OCI-LY1 (cell line): ENCODE measurements around the gene GVQW3.

Source experiments
- H2AFZ ChIP-seq: fragments of 200-600 bp; sonication (generic), shearing (Covaris generic); 2 replicates; pipeline ENCODE4 v1.6.0; 2014; ENCODE audit warnings: antibody characterized with exemption, mild to moderate bottlenecking, low read length
- H3F3A ChIP-seq: fragments of 200-600 bp; sonication (generic), shearing (Covaris generic); 2 replicates; pipeline ENCODE4 v1.6.0; 2014; ENCODE audit warnings: mild to moderate bottlenecking, antibody characterized with exemption, low read length, moderate library complexity; ENCODE audit not compliant: insufficient read depth
- H3K27ac ChIP-seq: fragments of 200-600 bp; sonication (generic); 2 replicates; pipeline ENCODE4 v1.5.1; 2014; ENCODE audit warnings: low read length, mixed run types, mild to moderate bottlenecking, low read depth; ENCODE audit not compliant: poor library complexity, severe bottlenecking
- H3K27me3 ChIP-seq: fragments of 200-600 bp; sonication (generic); 2 replicates; pipeline ENCODE4 v1.6.0; 2014; ENCODE audit warnings: antibody characterized with exemption, mild to moderate bottlenecking, low read length, moderate library complexity; ENCODE audit not compliant: insufficient read depth
- H3K36me3 ChIP-seq: fragments of 200-600 bp; sonication (generic); 2 replicates; pipeline ENCODE4 v1.6.1; 2014; ENCODE audit warnings: mild to moderate bottlenecking, antibody characterized with exemption, low read length, moderate library complexity, mixed read lengths; ENCODE audit not compliant: insufficient read depth
- H3K4me1 ChIP-seq: fragments of 200-600 bp; sonication (generic); 2 replicates; pipeline ENCODE4 v1.5.1; 2014; ENCODE audit warnings: mild to moderate bottlenecking, low read length, moderate library complexity; ENCODE audit not compliant: insufficient read depth, severe bottlenecking
- H3K4me2 ChIP-seq: fragments of 200-600 bp; sonication (generic), shearing (Covaris generic); 2 replicates; pipeline ENCODE4 v1.6.1; 2014; ENCODE audit warnings: low read length
- H3K4me3 ChIP-seq: fragments of 200-600 bp; sonication (generic); 2 replicates; pipeline ENCODE4 v1.5.1; 2014; ENCODE audit warnings: low read length, low read depth, mild to moderate bottlenecking, mixed read lengths; ENCODE audit not compliant: poor library complexity, severe bottlenecking
- H3K79me2 ChIP-seq: fragments of 200-600 bp; shearing (Covaris generic); 2 replicates; pipeline ENCODE4 v1.6.1; 2016; ENCODE audit warnings: mixed run types, low read length, mixed read lengths; ENCODE audit not compliant: insufficient read depth
- H3K9ac ChIP-seq: fragments of 200-600 bp; sonication (generic), shearing (Covaris generic); 2 replicates; pipeline ENCODE4 v1.6.1; 2014; ENCODE audit warnings: mild to moderate bottlenecking, low read length, mixed read lengths
- H3K9me2 ChIP-seq: fragments of 200-600 bp; sonication (generic), shearing (Covaris generic); 2 replicates; pipeline ENCODE4 v1.6.1; 2014; ENCODE audit warnings: low read depth, mild to moderate bottlenecking, low read length, mixed read lengths
- H3K9me3 ChIP-seq: fragments of 200-600 bp; shearing (Covaris generic); 2 replicates; pipeline ENCODE4 v1.6.1; 2014; ENCODE audit warnings: low read length, mixed read lengths
- H4K20me1 ChIP-seq: fragments of 200-600 bp; sonication (generic), shearing (Covaris generic); 2 replicates; pipeline ENCODE4 v1.6.0; 2016; ENCODE audit warnings: mild to moderate bottlenecking, low read length; ENCODE audit not compliant: insufficient read depth
- CTCF ChIP-seq: fragments of 200-600 bp; sonication (generic), shearing (Covaris generic); IDR thresholded peaks from 2 replicates; pipeline ENCODE4 v1.5.1; 2017; ENCODE audit warnings: mild to moderate bottlenecking, antibody characterized with exemption, low read length, moderate library complexity, mixed read lengths
- EZH2 ChIP-seq: fragments of 200-600 bp; sonication (generic), shearing (Covaris generic); IDR thresholded peaks from 2 replicates; pipeline ENCODE4 v1.8.0; 2017; ENCODE audit warnings: borderline replicate concordance, mixed run types, mild to moderate bottlenecking, antibody characterized with exemption, low read length, moderate library complexity, mixed read lengths

Gene GVQW3

GRCh38 chr11:76362716-76363115 is 18.4 kb upstream of the GVQW3 start:
- TF ChIP-seq EZH2 (no peak), CTCF (no peak)
- Histone ChIP-seq H4K20me1 (no peaks in the 10 kb centered on the region), H3K4me1 (peaks cover 21% of the 10 kb centered on the region), H3K9me3 (no peaks in the 10 kb centered on the region), H3F3A (no peaks in the 10 kb centered on the region), H3K36me3 (peaks cover 54% of the 10 kb centered on the region), H2AFZ (no peak overlapping the region), H3K4me2 (no peak overlapping the region), H3K27ac (no peak overlapping the region), H3K9me2 (no peaks in the 10 kb centered on the region), H3K27me3 (no peaks in the 10 kb centered on the region), H3K4me3 (no peak overlapping the region), H3K79me2 (peaks cover 17% of the 10 kb centered on the region), H3K9ac (no peak overlapping the region)

DNA sequence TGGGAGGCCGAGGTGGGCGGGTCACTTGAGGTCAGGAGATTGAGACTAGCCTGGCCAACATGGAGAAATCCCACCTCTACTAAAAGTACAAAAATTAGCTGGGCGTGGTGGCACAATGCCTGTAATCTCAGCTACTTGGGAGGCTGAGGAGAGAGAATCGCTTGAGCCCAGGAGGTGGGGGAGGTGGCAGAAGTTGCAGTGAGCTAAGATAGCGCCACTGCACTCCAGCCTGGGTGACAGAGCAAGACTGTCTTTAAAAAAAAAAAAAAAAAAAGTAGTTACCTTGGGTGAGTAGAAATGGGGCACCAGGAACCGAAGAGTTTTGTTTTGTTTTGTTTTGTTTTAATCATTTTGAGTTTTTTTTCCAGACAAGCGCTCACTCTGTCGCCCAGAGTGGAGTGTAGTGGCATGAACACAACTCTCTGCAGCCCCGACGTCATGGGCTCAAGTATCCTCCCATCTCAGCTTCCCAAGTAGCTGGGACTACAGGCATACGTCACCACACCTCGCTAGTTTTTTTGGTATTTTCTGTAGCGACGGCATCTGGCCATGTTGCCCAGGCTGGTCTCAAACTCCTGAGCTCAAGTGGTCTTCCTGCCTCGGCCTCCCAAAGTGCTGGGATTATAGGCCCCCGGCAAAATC is 16.0 kb upstream of the GVQW3 start:
- no peak overlapping the region for H3K4me3 ChIP-seq
- no peak overlapping the region for H2AFZ ChIP-seq
- no peaks in the 10 kb centered on the region for H3K27me3 ChIP-seq
- H3K4me1 ChIP-seq, result peaks cover 36% of the 10 kb centered on the region
- no peaks in the 10 kb centered on the region for H3K9me3 ChIP-seq
- no peaks in the 10 kb centered on the region for H3F3A ChIP-seq
- H3K36me3 ChIP-seq, result peaks cover 31% of the 10 kb centered on the region
- H3K79me2 ChIP-seq, result peaks cover 42% of the 10 kb centered on the region
- TF ChIP-seq EZH2 (no peak), CTCF (no peak)
- no peaks in the 10 kb centered on the region for H3K9me2 ChIP-seq
- H3K9ac ChIP-seq, result no peak overlapping the region
- H4K20me1 ChIP-seq, result no peaks in the 10 kb centered on the region
- no peak overlapping the region for H3K27ac ChIP-seq
- no peak overlapping the region for H3K4me2 ChIP-seq

DNA sequence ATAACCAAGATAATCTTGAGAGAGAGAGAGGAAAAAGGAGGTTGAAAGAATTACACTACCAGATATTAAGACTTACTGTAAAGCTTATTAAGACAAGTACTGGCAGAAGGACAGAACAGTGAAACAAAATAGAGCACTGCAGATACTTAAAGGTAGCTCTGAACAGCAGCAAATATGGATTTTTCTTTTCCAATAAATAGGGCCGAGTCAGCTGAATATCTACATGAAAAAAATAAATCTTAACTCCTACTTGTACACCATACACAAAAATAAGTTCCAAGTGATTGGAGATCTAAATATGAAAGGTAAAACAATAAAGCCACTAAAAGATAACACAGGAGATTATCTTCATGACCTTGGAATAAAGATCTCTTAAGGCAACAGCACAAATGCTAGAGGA is 12.6 kb upstream of the GVQW3 start:
- no peaks in the 10 kb centered on the region for H3F3A ChIP-seq
- peaks cover 7% of the 10 kb centered on the region for H3K36me3 ChIP-seq
- H3K4me1 ChIP-seq, result peaks cover 34% of the 10 kb centered on the region
- no peak overlapping the region for H3K4me3 ChIP-seq
- H2AFZ ChIP-seq, result no peak overlapping the region
- H3K27ac ChIP-seq, result no peak overlapping the region
- H4K20me1 ChIP-seq, result no peaks in the 10 kb centered on the region
- TF ChIP-seq EZH2 (no peak), CTCF (no peak)
- peaks cover 70% of the 10 kb centered on the region for H3K79me2 ChIP-seq
- H3K9me2 ChIP-seq, result no peaks in the 10 kb centered on the region
- H3K4me2 ChIP-seq, result no peak overlapping the region
- H3K9ac ChIP-seq, result no peak overlapping the region
- H3K27me3 ChIP-seq, result no peaks in the 10 kb centered on the region
- no peaks in the 10 kb centered on the region for H3K9me3 ChIP-seq
